OCI-LY3 (cell line): ENCODE results near the gene SLC1A1.

ENCODE experiments used
- EZH2phosphoT487 ChIP-seq: fragments of 200-600 bp; shearing (Covaris generic); IDR thresholded peaks from 2 replicates; pipeline ENCODE4 v1.6.1; 2018; ENCODE audit warnings: antibody characterized with exemption, mixed run types, low read depth
- TF ChIP-seq, protein P1 (sequence below): fragments of 200-600, 300-600 bp; sonication (generic); IDR thresholded peaks from 2 replicates; pipeline ENCODE4 v1.5.1; 2014; ENCODE audit warnings: antibody characterized with exemption, low read length, low read depth

DNA sequence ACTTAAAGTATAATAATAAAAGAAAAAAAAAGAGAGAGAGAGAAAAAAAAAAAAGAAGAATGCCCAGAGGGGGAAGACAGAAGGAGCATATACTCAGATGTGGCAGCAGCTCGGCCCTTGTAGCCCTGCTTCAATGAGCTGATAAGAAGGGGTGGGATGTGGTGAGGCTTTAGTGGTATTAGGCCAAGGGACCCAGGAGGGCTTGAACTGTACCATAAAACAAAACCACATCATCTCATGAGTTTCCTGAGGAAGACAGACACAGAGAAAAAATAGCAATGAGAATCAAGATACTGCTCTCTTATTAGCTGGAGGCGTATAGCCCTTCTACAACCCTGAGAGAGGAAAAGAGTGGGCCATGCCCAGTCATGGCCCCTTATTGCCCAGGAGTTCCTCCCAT lies 72.8 kb downstream of the SLC1A1 start:
- TF ChIP-seq EZH2phosphoT487 = no peak
- TF ChIP-seq, protein P1, sequence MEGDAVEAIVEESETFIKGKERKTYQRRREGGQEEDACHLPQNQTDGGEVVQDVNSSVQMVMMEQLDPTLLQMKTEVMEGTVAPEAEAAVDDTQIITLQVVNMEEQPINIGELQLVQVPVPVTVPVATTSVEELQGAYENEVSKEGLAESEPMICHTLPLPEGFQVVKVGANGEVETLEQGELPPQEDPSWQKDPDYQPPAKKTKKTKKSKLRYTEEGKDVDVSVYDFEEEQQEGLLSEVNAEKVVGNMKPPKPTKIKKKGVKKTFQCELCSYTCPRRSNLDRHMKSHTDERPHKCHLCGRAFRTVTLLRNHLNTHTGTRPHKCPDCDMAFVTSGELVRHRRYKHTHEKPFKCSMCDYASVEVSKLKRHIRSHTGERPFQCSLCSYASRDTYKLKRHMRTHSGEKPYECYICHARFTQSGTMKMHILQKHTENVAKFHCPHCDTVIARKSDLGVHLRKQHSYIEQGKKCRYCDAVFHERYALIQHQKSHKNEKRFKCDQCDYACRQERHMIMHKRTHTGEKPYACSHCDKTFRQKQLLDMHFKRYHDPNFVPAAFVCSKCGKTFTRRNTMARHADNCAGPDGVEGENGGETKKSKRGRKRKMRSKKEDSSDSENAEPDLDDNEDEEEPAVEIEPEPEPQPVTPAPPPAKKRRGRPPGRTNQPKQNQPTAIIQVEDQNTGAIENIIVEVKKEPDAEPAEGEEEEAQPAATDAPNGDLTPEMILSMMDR = no peak
